Effector memory CD4-positive, alpha-beta T cell (primary cell): ENCODE data around the gene MYOF.

Source experiments
- DNase-seq, 3 donors: peaks; one replicate each; pipeline ENCODE4 v3.0.0-alpha.2; 2020
- H3K27ac ChIP-seq: 2 replicates; pipeline ENCODE4 v1.7.0; 2013; ENCODE audit warnings: mild to moderate bottlenecking, low read length, moderate library complexity; ENCODE audit not compliant: insufficient read depth, poor library complexity, severe bottlenecking
- H3K27me3 ChIP-seq: replicated peaks from 2 replicates; pipeline ENCODE4 v1.7.0; 2013; ENCODE audit warnings: mild to moderate bottlenecking, low read length; ENCODE audit not compliant: insufficient read depth, control insufficient read depth, poor library complexity, severe bottlenecking
- H3K36me3 ChIP-seq: 2 replicates; pipeline ENCODE4 v1.7.0; 2013; ENCODE audit warnings: mild to moderate bottlenecking, low read length, moderate library complexity; ENCODE audit not compliant: control insufficient read depth, insufficient read depth
- H3K4me1 ChIP-seq: 2 replicates; pipeline ENCODE4 v1.7.0; 2013; ENCODE audit warnings: low read length, mild to moderate bottlenecking; ENCODE audit not compliant: control insufficient read depth, insufficient read depth, poor library complexity, severe bottlenecking
- H3K4me3 ChIP-seq: 2 replicates; pipeline ENCODE4 v1.7.0; 2013; ENCODE audit warnings: low read length, low read depth, mild to moderate bottlenecking; ENCODE audit not compliant: insufficient read depth, poor library complexity, severe bottlenecking
- H3K9me3 ChIP-seq: 2 replicates; pipeline ENCODE4 v1.7.0; 2013; ENCODE audit warnings: mild to moderate bottlenecking, low read length, moderate library complexity; ENCODE audit not compliant: control insufficient read depth

MYOF gene

GRCh38 chr10:93481637-93482144, 443 bp downstream of the MYOF start:
- no peak for DNase-seq
- Histone ChIP-seq H3K36me3 (no peaks in the 10 kb centered on the region), H3K27ac (no peak overlapping the region), H3K4me3 (no peak overlapping the region), H3K4me1 (peaks cover 6% of the 10 kb centered on the region), H3K9me3 (no peaks in the 10 kb centered on the region), H3K27me3 (no peaks in the 10 kb centered on the region)

GRCh38 chr10:93478873-93479272, 3.3 kb downstream of the MYOF start:
- Histone ChIP-seq H3K27me3 (no peaks in the 10 kb centered on the region), H3K27ac (no peak overlapping the region), H3K9me3 (no peaks in the 10 kb centered on the region), H3K36me3 (no peaks in the 10 kb centered on the region), H3K4me3 (no peak overlapping the region), H3K4me1 (peaks cover 6% of the 10 kb centered on the region)
- no peak for DNase-seq

GRCh38 chr10:93476756-93477155, 5.4 kb downstream of the MYOF start:
- Histone ChIP-seq H3K27ac (no peak overlapping the region), H3K27me3 (no peaks in the 10 kb centered on the region), H3K4me3 (no peak overlapping the region), H3K9me3 (no peaks in the 10 kb centered on the region), H3K36me3 (no peaks in the 10 kb centered on the region), H3K4me1 (no peaks in the 10 kb centered on the region)
- no peak for DNase-seq

- H3K9me3 ChIP-seq, result no peaks in the 10 kb centered on the region
- no peak overlapping the region for H3K27ac ChIP-seq
- no peaks in the 10 kb centered on the region for H3K27me3 ChIP-seq
- no peak for DNase-seq
- no peaks in the 10 kb centered on the region for H3K36me3 ChIP-seq
- no peaks in the 10 kb centered on the region for H3K4me1 ChIP-seq
- H3K4me3 ChIP-seq, result no peak overlapping the region
These were observed 6.3 kb downstream of the MYOF start for GRCh38 chr10:93475871-93476270.

GRCh38 chr10:93475227-93475626, 6.9 kb downstream of the MYOF start:
- Histone ChIP-seq H3K27me3 (no peaks in the 10 kb centered on the region), H3K4me3 (no peak overlapping the region), H3K9me3 (no peaks in the 10 kb centered on the region), H3K4me1 (no peaks in the 10 kb centered on the region), H3K36me3 (no peaks in the 10 kb centered on the region), H3K27ac (no peak overlapping the region)
- DNase-seq, result no peak

GRCh38 chr10:93473804-93474472, 8.2 kb downstream of the MYOF start:
- DNase-seq, result no peak
- Histone ChIP-seq H3K4me1 (no peaks in the 10 kb centered on the region), H3K4me3 (no peak overlapping the region), H3K9me3 (no peaks in the 10 kb centered on the region), H3K27ac (no peak overlapping the region), H3K27me3 (no peaks in the 10 kb centered on the region), H3K36me3 (no peaks in the 10 kb centered on the region)

GRCh38 chr10:93473161-93473560, 9.0 kb downstream of the MYOF start:
- no peak for DNase-seq
- Histone ChIP-seq H3K4me1 (no peaks in the 10 kb centered on the region), H3K36me3 (no peaks in the 10 kb centered on the region)

GRCh38 chr10:93471110-93471651, 11.0 kb downstream of the MYOF start:
- Histone ChIP-seq H3K9me3 (no peaks in the 10 kb centered on the region), H3K36me3 (no peaks in the 10 kb centered on the region), H3K4me3 (no peak overlapping the region), H3K27ac (no peak overlapping the region), H3K4me1 (no peaks in the 10 kb centered on the region), H3K27me3 (no peaks in the 10 kb centered on the region)
- no peak for DNase-seq

More at GRCh38 chr10:93473161-93473560, 9.0 kb downstream of the MYOF start:
- no peak overlapping the region for H3K27ac ChIP-seq
- no peaks in the 10 kb centered on the region for H3K9me3 ChIP-seq
- H3K27me3 ChIP-seq, result no peaks in the 10 kb centered on the region
- H3K4me3 ChIP-seq, result no peak overlapping the region

GRCh38 chr10:93469454-93469853, 12.7 kb downstream of the MYOF start:
- Histone ChIP-seq H3K27me3 (no peaks in the 10 kb centered on the region), H3K4me1 (no peaks in the 10 kb centered on the region), H3K9me3 (no peaks in the 10 kb centered on the region), H3K27ac (no peak overlapping the region), H3K4me3 (no peak overlapping the region), H3K36me3 (no peaks in the 10 kb centered on the region)
- DNase-seq, result no peak

- H3K27me3 ChIP-seq, result no peaks in the 10 kb centered on the region
These were observed 13.5 kb downstream of the MYOF start for GRCh38 chr10:93468461-93469213.

More at GRCh38 chr10:93468461-93469213, 13.5 kb downstream of the MYOF start:
- Histone ChIP-seq H3K36me3 (no peaks in the 10 kb centered on the region), H3K4me3 (no peak overlapping the region), H3K4me1 (no peaks in the 10 kb centered on the region), H3K9me3 (no peaks in the 10 kb centered on the region), H3K27ac (no peak overlapping the region)
- DNase-seq, result no peak
